Upper lobe of right lung (tissue), 1 donor: Measurements from ENCODE around the gene BACE1-AS. TPM values are rescaled to one million over a fixed set of nuclear protein-coding genes. Genes with fewer than 3 reads are reported as not detected.

ENCODE experiments used
- total RNA-seq: library from RNA; stranded (reverse); fragmentation: NEBNext Ultra II Directional; extraction: Animal tissue kit (Norgen Biotek cat#: 25700); gene quantifications from one replicate; pipeline ENCODE4 v1.2.1, GENCODE V29; 2021
- donor health status: DM: no; HTN: yes; CAD: no; lungs with severe emphysema.

BACE1-AS gene
- total RNA-seq, 1 donor from 2014 or later: 8.2 TPM

Other genes with a start within 250 kb of the BACE1-AS start
- gene SIK3, start 192.9 kb upstream of the BACE1-AS start, total RNA-seq: 37.1 TPM
- 86.9 TPM for gene PAFAH1B2, start 147.1 kb upstream of the BACE1-AS start, total RNA-seq
- 107 TPM for gene SIDT2, start 112.6 kb upstream of the BACE1-AS start, total RNA-seq
- 465 TPM for gene TAGLN, start 92.0 kb upstream of the BACE1-AS start, total RNA-seq
- 57.8 TPM for gene PCSK7, start 59.3 kb upstream of the BACE1-AS start, total RNA-seq
- gene RNF214, start 58.7 kb upstream of the BACE1-AS start, total RNA-seq: 27.1 TPM
- 28.9 TPM for gene BACE1, start 24.9 kb downstream of the BACE1-AS start, total RNA-seq
- 25.2 TPM for gene CEP164, start 36.5 kb downstream of the BACE1-AS start, total RNA-seq